NCI-H187 (cell line): ENCODE results near the gene PTPN5.

Experiments
- DNase-seq, 2 experiments: peaks; one replicate each; lab custom pipeline; 2025; lab: John Stamatoyannopoulos, UW

PTPN5 gene

GRCh38 chr11:18773104-18773503 is 18.5 kb downstream of the PTPN5 start:
- no peak for DNase-seq

DNA sequence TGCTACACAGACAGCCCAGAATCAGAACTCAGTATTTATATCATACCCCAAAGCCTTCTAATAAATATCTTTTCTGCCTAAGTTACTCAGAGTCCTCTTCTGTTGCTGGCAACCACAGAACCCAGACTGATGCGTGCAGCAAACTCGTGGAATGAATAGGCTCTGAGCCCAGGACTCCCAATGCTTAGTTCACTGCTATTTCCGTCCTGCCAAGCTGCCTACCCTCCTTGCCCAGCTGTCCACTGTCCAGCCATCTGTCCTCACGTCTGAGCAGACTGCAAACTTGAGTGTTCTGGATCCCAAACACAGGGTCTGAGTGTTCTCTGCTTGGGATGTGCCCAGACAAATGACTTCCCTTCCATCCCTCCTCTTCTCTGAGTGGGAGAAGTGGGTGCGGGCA is 19.4 kb downstream of the PTPN5 start:
- DNase-seq, result no peak

GRCh38 chr11:18771266-18772035 is 20.1 kb downstream of the PTPN5 start:
- no peak for DNase-seq

DNA sequence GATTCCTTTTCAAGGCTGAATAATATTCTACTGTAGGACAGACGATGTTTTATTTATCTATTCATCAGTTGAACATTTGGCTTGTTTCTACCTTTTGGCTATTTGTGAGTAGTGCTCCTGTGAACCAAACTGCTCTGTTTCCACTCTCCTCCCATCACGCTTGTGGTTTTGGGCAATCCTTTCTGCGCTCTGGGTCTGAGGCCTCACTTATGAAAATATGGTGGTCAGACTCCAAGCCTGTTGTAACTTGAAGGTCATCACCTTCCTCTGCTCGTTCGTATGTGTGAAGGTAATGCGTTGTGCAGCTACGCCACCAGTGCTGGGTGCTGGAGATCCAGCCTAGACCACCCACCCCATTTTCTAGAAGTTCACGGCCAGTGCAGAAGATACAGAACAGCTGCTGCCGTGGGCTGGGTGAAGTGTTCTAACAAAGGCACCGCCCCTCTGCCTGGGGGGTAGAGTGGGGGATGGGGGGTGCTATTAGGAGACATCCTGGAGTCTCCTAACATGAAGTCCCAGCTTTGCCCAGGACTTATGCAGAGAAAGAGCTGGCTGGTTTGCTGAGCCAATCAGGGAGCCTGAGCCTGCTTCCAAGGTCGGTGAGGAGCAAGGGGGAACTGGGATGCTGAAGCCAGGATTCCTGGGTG is 21.0 kb downstream of the PTPN5 start:
- no peak for DNase-seq

GRCh38 chr11:18769802-18770456 is 21.7 kb downstream of the PTPN5 start:
- DNase-seq, result no peak

- DNase-seq, result no peak
Measured at GRCh38 chr11:18768978-18769377, 22.6 kb downstream of the PTPN5 start.

GRCh38 chr11:18768472-18768901 is 23.1 kb downstream of the PTPN5 start:
- no peak for DNase-seq

DNA sequence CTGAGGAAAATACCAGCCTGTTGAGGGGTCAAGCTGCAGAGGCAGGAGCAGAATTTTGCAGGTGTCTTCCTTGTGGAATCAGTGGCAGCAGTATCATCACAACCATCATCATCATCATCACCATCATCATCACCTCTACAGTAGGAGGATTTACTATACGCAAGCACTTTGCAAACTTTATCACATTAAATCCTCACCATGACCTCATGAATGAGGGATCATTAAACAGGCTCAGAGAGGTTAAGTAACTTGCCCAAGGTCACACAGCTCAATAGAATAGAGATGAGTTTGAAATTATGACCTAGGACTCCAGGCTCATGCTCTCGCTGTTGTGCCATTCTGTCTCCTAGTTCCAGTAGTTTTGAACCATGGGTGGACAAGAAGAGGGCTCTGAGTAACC is 25.6 kb downstream of the PTPN5 start:
- DNase-seq, result no peak

DNA sequence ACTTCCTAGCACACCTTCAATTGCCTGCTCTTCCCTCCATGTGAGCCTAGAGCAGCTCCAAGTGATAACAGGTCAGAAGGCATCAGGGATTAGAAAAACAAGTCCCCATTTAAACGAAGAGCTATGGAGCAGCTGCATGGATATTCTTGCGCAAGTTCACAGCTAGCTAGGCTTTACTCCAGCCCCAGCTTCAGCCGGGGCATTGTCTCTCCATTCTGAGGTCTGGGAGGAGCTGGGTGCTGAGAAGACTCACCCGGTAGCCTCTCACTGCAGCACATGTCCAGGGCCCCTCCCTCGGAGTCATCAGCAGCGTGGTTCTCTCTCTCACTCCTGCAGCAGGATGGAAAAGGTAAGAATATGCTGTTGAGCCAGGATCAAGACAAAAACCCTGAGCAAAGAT is 26.0 kb downstream of the PTPN5 start:
- no peak for DNase-seq

DNA sequence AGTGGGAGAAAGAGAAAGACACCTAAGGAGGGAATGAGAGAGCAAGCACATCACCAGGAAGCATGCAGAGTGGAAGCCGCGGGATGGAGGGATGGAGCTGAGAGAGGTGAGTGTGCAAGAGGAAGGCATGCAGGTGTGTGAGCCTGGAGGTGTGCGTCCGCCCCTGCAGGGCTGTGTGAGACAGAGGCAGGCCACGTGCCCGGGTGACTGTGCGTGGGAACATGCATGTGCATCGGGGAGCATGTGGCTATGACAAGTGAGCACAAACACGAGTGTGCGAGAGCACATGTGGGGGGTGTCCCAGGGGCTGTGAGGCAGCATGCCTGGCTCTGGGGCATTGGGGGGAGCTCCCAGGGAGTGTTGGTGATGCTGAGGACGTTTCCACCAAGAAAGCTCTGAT is 29.9 kb downstream of the PTPN5 start:
- no peak for DNase-seq

- no peak for DNase-seq
Measured at GRCh38 chr11:18761144-18761543, 30.5 kb downstream of the PTPN5 start.

DNA sequence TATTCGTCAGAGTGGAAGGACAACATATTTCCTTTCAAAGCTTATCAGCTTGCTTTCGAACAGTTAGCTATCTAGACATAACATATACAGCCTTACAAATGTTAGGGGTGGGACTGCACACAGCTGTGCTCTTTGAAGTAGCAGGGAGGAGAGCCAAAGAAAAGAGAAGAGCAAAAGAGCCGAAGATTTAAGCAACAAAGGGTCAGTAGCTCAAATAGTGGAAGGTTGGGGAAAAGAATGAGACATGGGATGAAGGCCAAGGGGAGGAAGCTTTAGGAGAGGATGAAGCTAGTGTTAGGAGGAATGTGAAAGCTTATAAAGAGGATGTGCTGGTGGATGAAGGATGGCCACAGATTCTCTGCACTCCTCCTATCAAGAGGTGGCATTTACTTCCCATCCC is 33.8 kb downstream of the PTPN5 start:
- DNase-seq, result no peak

GRCh38 chr11:18756889-18757288 is 34.7 kb downstream of the PTPN5 start:
- DNase-seq, result no peak

- DNase-seq, result no peak
Measured at GRCh38 chr11:18754308-18754707, 37.3 kb downstream of the PTPN5 start.

DNA sequence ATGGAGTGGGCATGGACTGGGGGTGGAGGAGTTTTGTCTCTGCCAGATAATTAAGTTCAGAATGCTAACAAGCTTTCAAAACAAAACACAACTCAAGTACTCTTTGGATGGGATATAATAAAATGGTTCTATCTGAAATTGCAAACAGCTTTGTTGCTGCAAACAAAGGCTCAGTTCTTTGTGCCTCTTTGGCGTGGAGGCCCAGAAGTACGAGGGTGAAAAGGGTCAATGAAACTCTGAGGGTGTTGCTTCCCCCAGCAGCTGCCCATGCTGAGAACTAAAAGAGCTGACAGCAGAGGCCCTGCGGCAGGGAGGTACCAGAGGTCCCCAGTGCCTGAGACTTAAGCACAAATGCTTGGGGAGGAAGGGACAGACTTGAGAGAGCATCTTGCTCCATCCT is 39.1 kb downstream of the PTPN5 start:
- DNase-seq, result no peak

- no peak for DNase-seq
Measured at GRCh38 chr11:18750944-18751343, 40.7 kb downstream of the PTPN5 start.

- no peak for DNase-seq
Measured at GRCh38 chr11:18749681-18750319, 41.8 kb downstream of the PTPN5 start.

DNA sequence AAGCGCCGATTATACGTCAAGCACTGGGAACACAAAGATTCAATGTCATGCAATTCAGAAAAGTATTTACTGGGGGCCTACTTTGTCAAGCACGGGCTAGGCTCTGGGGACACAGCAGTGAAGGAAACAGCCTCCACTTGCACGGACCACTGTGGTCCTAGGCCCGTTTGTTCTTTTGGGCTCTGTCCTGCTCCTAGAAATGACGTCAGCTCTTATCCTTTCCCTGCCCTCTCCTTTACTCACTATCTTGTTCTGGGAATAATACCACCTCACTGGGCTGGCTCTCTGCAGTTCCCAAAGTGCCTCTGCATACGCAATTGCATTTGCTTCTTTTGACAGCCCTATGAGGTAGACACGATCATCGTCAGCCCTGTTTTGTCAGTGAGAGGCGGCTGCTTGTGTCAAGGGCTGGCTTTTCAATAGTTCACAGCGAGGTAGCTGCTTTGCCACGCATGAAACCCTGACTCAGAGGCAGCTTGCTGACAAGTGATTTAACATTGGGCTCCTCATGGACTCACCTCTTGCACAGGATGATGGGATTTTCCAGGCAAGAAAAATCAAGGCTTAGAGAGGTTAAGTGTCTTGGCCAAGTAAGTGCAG is 42.7 kb downstream of the PTPN5 start:
- no peak for DNase-seq

DNA sequence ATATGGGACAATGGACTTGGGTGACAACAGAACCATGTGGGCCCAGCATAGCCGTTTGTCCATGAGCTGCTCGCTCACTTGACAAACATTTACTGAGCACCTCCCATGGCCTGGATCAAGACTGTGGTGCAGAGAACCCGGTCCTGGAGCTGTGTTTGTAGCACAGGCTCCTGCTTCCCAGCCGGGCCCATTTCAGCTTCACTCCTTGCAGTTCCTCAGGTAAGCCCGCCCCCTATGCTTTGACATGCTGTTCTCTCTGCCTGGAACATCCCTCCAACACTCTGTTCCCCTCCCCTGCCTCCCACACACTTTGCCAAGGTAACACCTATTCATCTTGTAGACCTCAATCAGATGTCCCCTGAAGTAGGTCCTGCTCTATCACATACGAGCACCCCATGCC is 46.3 kb downstream of the PTPN5 start:
- no peak for DNase-seq

GRCh38 chr11:18743900-18744514 is 47.6 kb downstream of the PTPN5 start:
- DNase-seq, result no peak

DNA sequence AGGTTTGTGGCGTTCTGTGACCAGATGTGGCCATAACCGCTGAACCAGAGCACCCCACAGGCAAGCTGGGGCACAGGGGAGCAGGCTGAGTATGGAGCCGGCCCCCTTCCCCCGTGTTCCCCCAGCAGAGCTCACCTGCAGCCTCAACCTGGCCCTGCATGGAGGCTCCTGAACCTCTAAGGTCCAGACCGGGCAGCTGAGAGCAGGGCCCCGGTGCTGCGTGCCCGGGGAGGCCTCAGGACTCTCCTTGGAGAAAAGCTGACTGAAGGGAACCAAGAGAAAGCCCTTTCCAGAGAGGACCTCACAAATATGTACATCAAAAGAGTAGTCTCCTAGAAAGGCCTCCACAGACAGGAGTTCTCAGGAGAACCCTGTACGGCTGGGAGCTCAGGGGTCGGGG is 48.2 kb downstream of the PTPN5 start:
- DNase-seq, result no peak

GRCh38 chr11:18741783-18742182 is 49.8 kb downstream of the PTPN5 start:
- DNase-seq, result no peak
